ENCODE results near the gene CPLX4. TPM values are rescaled to one million over a fixed set of nuclear protein-coding genes. Genes with fewer than 3 reads are reported as not detected.

CPLX4 gene
- polyA plus RNA-seq, 4 donors = not detected

GRCh38 chr18:59271606-59272220, 46.7 kb downstream of the CPLX4 start:
- Histone ChIP-seq H3K27me3 (ENCODE audit: control insufficient read depth in 3 of 3, insufficient read depth in 3 of 3, low read length in 3 of 3) (peaks cover 30 to 97% (median 53%) of the 10 kb centered on the region in 3 donors), H3K4me1 (ENCODE audit: control insufficient read depth in 3 of 3, insufficient read depth in 2 of 3, low read depth in 1 of 3, low read length in 2 of 3) (peaks cover 0 to 15% (median 0%) of the 10 kb centered on the region in 3 donors), H3K36me3 (ENCODE audit: control insufficient read depth in 3 of 3, insufficient read depth in 2 of 3, low read depth in 1 of 3, low read length in 3 of 3) (no peaks in the 10 kb centered on the region), H3K27ac (ENCODE audit: low read depth in 1 of 3, low read length in 2 of 3) (no peak overlapping the region), H3K9me3 (ENCODE audit: control insufficient read depth in 2 of 2, insufficient read depth in 1 of 2, low read depth in 1 of 2, low read length in 1 of 2) (no peaks in the 10 kb centered on the region), H3K4me3 (ENCODE audit: low read depth in 1 of 3, low read length in 3 of 3) (no peak overlapping the region)
- 14 to 20% (median 15%) methylated on average over 14 of the region's 14 CpGs for WGBS, 3 donors
- no peak for DNase-seq
- FAIRE-seq = no peak

- Histone ChIP-seq H3K36me3 (ENCODE audit: control insufficient read depth in 3 of 3, insufficient read depth in 2 of 3, low read depth in 1 of 3, low read length in 3 of 3) (no peaks in the 10 kb centered on the region), H3K4me3 (ENCODE audit: low read depth in 1 of 3, low read length in 3 of 3) (no peak overlapping the region), H3K27me3 (ENCODE audit: control insufficient read depth in 3 of 3, insufficient read depth in 3 of 3, low read length in 3 of 3) (peaks cover 30 to 97% (median 61%) of the 10 kb centered on the region in 3 donors), H3K4me1 (ENCODE audit: control insufficient read depth in 3 of 3, insufficient read depth in 2 of 3, low read depth in 1 of 3, low read length in 2 of 3) (peaks cover 0 to 15% (median 0%) of the 10 kb centered on the region in 3 donors), H3K9me3 (ENCODE audit: control insufficient read depth in 2 of 2, insufficient read depth in 1 of 2, low read depth in 1 of 2, low read length in 1 of 2) (no peaks in the 10 kb centered on the region), H3K27ac (ENCODE audit: low read depth in 1 of 3, low read length in 2 of 3) (no peak overlapping the region)
- no peak for DNase-seq
- no peak for FAIRE-seq
- 10 to 21% (median 18%) methylated on average over 4 of the region's 4 CpGs for WGBS, 3 donors
These were observed 47.7 kb downstream of the CPLX4 start for GRCh38 chr18:59270689-59271257.

GRCh38 chr18:59269563-59270119, 48.8 kb downstream of the CPLX4 start:
- DNase-seq = no peak
- Histone ChIP-seq H3K9me3 (ENCODE audit: control insufficient read depth in 2 of 2, insufficient read depth in 1 of 2, low read depth in 1 of 2, low read length in 1 of 2) (no peaks in the 10 kb centered on the region), H3K27me3 (ENCODE audit: control insufficient read depth in 3 of 3, insufficient read depth in 3 of 3, low read length in 3 of 3) (peaks cover 27 to 97% (median 67%) of the 10 kb centered on the region in 3 donors), H3K4me3 (ENCODE audit: low read depth in 1 of 3, low read length in 3 of 3) (peak overlapping the region in 1 of 3 donors; percentile 33), H3K27ac (ENCODE audit: low read depth in 1 of 3, low read length in 2 of 3) (no peak overlapping the region), H3K36me3 (ENCODE audit: control insufficient read depth in 3 of 3, insufficient read depth in 2 of 3, low read depth in 1 of 3, low read length in 3 of 3) (no peaks in the 10 kb centered on the region), H3K4me1 (ENCODE audit: control insufficient read depth in 3 of 3, insufficient read depth in 2 of 3, low read depth in 1 of 3, low read length in 2 of 3) (peaks cover 0 to 15% (median 0%) of the 10 kb centered on the region in 3 donors)
- WGBS, 3 donors = 6 to 9% (median 7%) methylated on average over 16 to 17 of the region's 17 CpGs
- FAIRE-seq = no peak

- FAIRE-seq = no peak
- Histone ChIP-seq H3K36me3 (ENCODE audit: control insufficient read depth in 3 of 3, insufficient read depth in 2 of 3, low read depth in 1 of 3, low read length in 3 of 3) (no peaks in the 10 kb centered on the region), H3K9me3 (ENCODE audit: control insufficient read depth in 2 of 2, insufficient read depth in 1 of 2, low read depth in 1 of 2, low read length in 1 of 2) (no peaks in the 10 kb centered on the region), H3K4me3 (ENCODE audit: low read depth in 1 of 3, low read length in 3 of 3) (peak overlapping the region in 1 of 3 donors; percentile 33), H3K4me1 (ENCODE audit: control insufficient read depth in 3 of 3, insufficient read depth in 2 of 3, low read depth in 1 of 3, low read length in 2 of 3) (peaks cover 0 to 15% (median 0%) of the 10 kb centered on the region in 3 donors), H3K27me3 (ENCODE audit: control insufficient read depth in 3 of 3, insufficient read depth in 3 of 3, low read length in 3 of 3) (peaks cover 27 to 97% (median 63%) of the 10 kb centered on the region in 3 donors), H3K27ac (ENCODE audit: low read depth in 1 of 3, low read length in 2 of 3) (no peak overlapping the region)
- 2 to 5% (median 3%) methylated on average over 36 to 90 of the region's 90 CpGs for WGBS, 3 donors
- DNase-seq = peak; percentile 12 to 61
These were observed 49.5 kb downstream of the CPLX4 start for GRCh38 chr18:59268721-59269562.

- WGBS, 3 donors = 11 to 24% (median 21%) methylated on average over 28 of the region's 28 CpGs
- DNase-seq (no peak), FAIRE-seq (no peak)
- H3K4me1 ChIP-seq (ENCODE audit: control insufficient read depth in 3 of 3, insufficient read depth in 2 of 3, low read depth in 1 of 3, low read length in 2 of 3) = peaks cover 0 to 10% (median 0%) of the 10 kb centered on the region in 3 donors
- H3K27ac ChIP-seq (ENCODE audit: low read depth in 1 of 3, low read length in 2 of 3) = no peak overlapping the region
- peaks cover 26 to 97% (median 64%) of the 10 kb centered on the region in 3 donors for H3K27me3 ChIP-seq (ENCODE audit: control insufficient read depth in 3 of 3, insufficient read depth in 3 of 3, low read length in 3 of 3)
- H3K4me3 ChIP-seq (ENCODE audit: low read depth in 1 of 3, low read length in 3 of 3) = no peak overlapping the region
- no peaks in the 10 kb centered on the region for H3K9me3 ChIP-seq (ENCODE audit: control insufficient read depth in 2 of 2, insufficient read depth in 1 of 2, low read depth in 1 of 2, low read length in 1 of 2)
- no peaks in the 10 kb centered on the region for H3K36me3 ChIP-seq (ENCODE audit: control insufficient read depth in 3 of 3, insufficient read depth in 2 of 3, low read depth in 1 of 3, low read length in 3 of 3)
These were observed 50.2 kb downstream of the CPLX4 start for GRCh38 chr18:59268127-59268720.

- Histone ChIP-seq H3K36me3 (ENCODE audit: control insufficient read depth in 3 of 3, insufficient read depth in 2 of 3, low read depth in 1 of 3, low read length in 3 of 3) (no peaks in the 10 kb centered on the region), H3K4me1 (ENCODE audit: control insufficient read depth in 3 of 3, insufficient read depth in 2 of 3, low read depth in 1 of 3, low read length in 2 of 3) (peaks cover 0 to 10% (median 0%) of the 10 kb centered on the region in 3 donors), H3K9me3 (ENCODE audit: control insufficient read depth in 2 of 2, insufficient read depth in 1 of 2, low read depth in 1 of 2, low read length in 1 of 2) (no peaks in the 10 kb centered on the region), H3K4me3 (ENCODE audit: low read depth in 1 of 3, low read length in 3 of 3) (no peak overlapping the region), H3K27me3 (ENCODE audit: control insufficient read depth in 3 of 3, insufficient read depth in 3 of 3, low read length in 3 of 3) (peaks cover 21 to 97% (median 63%) of the 10 kb centered on the region in 3 donors), H3K27ac (ENCODE audit: low read depth in 1 of 3, low read length in 2 of 3) (no peak overlapping the region)
- FAIRE-seq (no peak), DNase-seq (peak; percentile 10 to 13)
- WGBS, 3 donors = 3 to 4% (median 3%) methylated on average over 40 to 41 of the region's 41 CpGs
These were observed 50.8 kb downstream of the CPLX4 start for GRCh38 chr18:59267503-59268126.

- no peak for FAIRE-seq
- no peak overlapping the region for H3K27ac ChIP-seq (ENCODE audit: low read depth in 1 of 3, low read length in 2 of 3)
- no peak overlapping the region for H3K4me3 ChIP-seq (ENCODE audit: low read depth in 1 of 3, low read length in 3 of 3)
- no peaks in the 10 kb centered on the region for H3K9me3 ChIP-seq (ENCODE audit: control insufficient read depth in 2 of 2, insufficient read depth in 1 of 2, low read depth in 1 of 2, low read length in 1 of 2)
- WGBS, 3 donors = 8 to 13% (median 12%) methylated on average over 10 of the region's 10 CpGs
- H3K4me1 ChIP-seq (ENCODE audit: control insufficient read depth in 3 of 3, insufficient read depth in 2 of 3, low read depth in 1 of 3, low read length in 2 of 3) = peaks cover 0 to 4% (median 0%) of the 10 kb centered on the region in 3 donors
- no peak for DNase-seq
- peaks cover 17 to 93% (median 60%) of the 10 kb centered on the region in 3 donors for H3K27me3 ChIP-seq (ENCODE audit: control insufficient read depth in 3 of 3, insufficient read depth in 3 of 3, low read length in 3 of 3)
- H3K36me3 ChIP-seq (ENCODE audit: control insufficient read depth in 3 of 3, insufficient read depth in 2 of 3, low read depth in 1 of 3, low read length in 3 of 3) = no peaks in the 10 kb centered on the region
These were observed 51.5 kb downstream of the CPLX4 start for GRCh38 chr18:59266886-59267502.

All from small intestine (tissue), 7 donors.